Measurements from ENCODE around the gene TLE2.

The TLE2 gene

DNA sequence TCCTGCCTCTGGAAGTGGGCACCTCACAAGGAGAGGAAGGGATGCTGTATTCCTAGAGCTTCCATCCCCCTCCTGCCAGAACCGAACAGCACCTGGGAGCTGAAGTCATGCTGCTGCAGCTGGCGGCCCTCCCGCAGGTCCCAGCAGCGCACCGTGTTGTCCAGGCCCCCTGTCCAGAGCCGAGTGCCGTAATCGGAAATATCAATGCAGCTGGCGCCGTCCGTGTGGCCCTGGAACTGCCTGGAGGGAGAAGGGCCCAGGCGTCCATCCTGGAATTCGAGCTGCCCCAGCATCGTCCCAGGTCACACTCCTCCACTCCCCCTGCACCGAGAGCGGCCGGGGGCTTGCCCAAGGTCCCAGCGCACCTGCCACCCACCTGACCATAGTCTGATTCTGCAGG lies 23.7 kb downstream of the TLE2 start:
- in situ Hi-C loops (cut with MboI; ENCODE audit: low sequenced_read_pairs, unreplicated experiment): no loop called here
- no peak for DNase-seq (ENCODE audit: low spot score)
- TF ChIP-seq, protein P1, sequence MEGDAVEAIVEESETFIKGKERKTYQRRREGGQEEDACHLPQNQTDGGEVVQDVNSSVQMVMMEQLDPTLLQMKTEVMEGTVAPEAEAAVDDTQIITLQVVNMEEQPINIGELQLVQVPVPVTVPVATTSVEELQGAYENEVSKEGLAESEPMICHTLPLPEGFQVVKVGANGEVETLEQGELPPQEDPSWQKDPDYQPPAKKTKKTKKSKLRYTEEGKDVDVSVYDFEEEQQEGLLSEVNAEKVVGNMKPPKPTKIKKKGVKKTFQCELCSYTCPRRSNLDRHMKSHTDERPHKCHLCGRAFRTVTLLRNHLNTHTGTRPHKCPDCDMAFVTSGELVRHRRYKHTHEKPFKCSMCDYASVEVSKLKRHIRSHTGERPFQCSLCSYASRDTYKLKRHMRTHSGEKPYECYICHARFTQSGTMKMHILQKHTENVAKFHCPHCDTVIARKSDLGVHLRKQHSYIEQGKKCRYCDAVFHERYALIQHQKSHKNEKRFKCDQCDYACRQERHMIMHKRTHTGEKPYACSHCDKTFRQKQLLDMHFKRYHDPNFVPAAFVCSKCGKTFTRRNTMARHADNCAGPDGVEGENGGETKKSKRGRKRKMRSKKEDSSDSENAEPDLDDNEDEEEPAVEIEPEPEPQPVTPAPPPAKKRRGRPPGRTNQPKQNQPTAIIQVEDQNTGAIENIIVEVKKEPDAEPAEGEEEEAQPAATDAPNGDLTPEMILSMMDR (IDR thresholded peaks at IDR 0.05; ENCODE audit: borderline replicate concordance, control extremely low read depth, extremely low read depth, insufficient read depth, missing control alignments): no peak

DNA sequence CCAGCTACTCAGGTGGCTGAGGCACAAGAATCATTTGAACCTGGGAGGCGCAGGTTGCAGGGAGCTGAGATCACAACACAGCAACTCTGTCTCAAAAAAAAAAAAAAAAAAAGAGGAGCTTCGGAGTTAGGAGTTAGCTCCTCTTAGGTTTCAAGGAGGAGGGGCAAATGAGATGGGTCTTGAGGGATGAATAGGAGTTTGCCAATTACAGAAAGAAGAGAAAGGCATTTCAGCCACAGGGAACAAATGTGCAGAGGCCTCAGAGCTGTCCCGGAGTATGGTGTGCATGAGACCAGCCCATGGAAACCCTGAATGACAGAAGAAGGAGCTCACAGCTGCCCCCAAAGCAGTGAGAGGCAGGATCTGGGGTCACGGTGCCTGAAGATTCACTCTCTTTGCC lies 24.6 kb downstream of the TLE2 start:
- in situ Hi-C loops (cut with MboI; ENCODE audit: low sequenced_read_pairs, unreplicated experiment): no loop called here
- TF ChIP-seq, protein P1 (IDR thresholded peaks at IDR 0.05; ENCODE audit: borderline replicate concordance, control extremely low read depth, extremely low read depth, insufficient read depth, missing control alignments): no peak
- no peak for DNase-seq (ENCODE audit: low spot score)

DNA sequence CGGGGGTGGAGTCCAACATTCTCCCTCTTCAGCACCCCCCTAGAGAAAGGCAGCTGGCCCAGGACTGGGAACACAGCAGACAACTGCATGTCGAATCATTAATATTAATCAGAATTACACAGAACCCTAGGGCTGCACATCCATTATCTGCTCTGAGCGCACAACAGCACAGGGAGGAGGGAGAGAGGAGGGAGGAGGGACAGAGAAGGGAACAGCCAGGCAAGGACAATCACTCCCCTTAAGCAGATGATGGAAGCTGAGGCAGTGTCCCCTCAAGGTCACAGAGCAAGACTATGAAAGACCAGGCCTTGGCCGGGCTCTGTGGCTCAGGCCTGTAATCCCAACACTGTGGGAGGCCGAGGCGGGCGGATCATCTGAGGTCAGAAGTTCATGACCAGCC lies 26.0 kb downstream of the TLE2 start:
- no peak for DNase-seq (ENCODE audit: low spot score)
- in situ Hi-C loops (cut with MboI; ENCODE audit: low sequenced_read_pairs, unreplicated experiment): no loop called here
- TF ChIP-seq, protein P1 (IDR thresholded peaks at IDR 0.05; ENCODE audit: borderline replicate concordance, control extremely low read depth, extremely low read depth, insufficient read depth, missing control alignments): no peak

DNA sequence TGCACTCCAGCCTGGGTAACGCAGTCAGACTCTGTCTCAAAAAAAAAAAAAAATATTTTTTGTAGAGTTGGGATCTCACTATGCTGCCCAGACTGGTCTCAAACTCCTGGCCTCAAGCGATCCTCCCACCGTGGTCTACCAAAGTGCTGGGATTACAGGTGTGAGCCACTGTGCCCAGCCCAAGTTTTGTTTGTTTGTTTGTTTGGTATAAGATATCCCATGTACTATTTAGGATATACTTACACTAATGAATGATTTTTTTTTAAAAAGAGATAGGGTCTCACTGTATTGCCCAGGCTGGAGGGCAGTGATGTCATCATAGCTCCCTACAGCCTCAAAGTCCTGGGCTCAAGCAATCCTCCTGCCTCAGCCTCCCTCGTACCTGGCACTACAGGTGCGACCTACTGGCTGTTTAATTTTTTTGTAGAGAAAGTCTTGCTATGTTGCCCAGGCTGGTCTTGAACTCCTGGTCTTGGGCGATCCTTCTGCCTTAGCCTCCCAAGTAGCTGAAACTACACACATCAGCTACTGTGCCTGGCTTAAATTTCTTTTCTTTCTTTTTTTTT lies 27.8 kb downstream of the TLE2 start:
- TF ChIP-seq, protein P1 (IDR thresholded peaks at IDR 0.05; ENCODE audit: borderline replicate concordance, control extremely low read depth, extremely low read depth, insufficient read depth, missing control alignments): no peak
- in situ Hi-C loops (cut with MboI; ENCODE audit: low sequenced_read_pairs, unreplicated experiment): no loop called here
- no peak for DNase-seq (ENCODE audit: low spot score)

DNA sequence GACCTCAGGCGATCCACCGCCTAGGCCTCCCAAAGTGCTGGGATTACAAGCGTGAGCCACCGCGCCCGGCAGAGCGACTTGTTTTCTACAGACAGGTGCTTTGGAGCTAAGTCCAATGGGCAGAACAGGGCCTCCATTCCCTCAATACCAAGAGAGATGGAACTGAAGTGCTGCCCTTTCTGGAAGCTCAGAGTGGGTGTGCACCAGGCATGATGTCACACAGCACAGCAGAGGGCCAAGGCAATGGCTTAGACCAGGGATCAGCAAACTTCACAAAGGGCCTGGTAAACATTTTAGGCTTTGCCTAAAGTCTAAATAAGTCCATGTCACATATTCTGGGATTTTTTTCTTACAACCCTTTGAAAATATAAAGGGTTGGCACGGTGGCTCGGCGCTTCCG lies 30.4 kb downstream of the TLE2 start:
- TF ChIP-seq, protein P1 (IDR thresholded peaks at IDR 0.05; ENCODE audit: borderline replicate concordance, control extremely low read depth, extremely low read depth, insufficient read depth, missing control alignments): no peak
- in situ Hi-C loops (cut with MboI; ENCODE audit: low sequenced_read_pairs, unreplicated experiment): no loop called here

DNA sequence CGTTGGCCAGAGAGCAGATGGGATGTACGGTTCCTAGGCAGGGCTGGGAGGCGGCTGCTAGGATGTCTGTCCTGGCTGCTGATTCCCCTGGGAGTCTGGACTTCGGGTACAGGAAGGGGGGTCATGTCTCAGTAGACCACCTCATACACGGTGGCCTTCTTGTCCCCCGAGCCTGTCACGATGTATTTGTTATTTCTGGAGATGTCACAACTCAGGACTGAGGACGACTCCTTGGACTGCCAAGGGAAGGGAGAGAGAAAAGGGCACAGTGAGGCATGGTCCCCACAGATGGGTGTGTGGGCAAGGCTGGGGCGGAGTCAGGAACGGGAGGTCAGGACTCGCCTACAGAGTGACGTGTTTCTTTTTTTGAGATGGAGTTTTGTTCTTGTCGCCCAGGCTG lies 31.4 kb downstream of the TLE2 start:
- TF ChIP-seq, protein P1 (IDR thresholded peaks at IDR 0.05; ENCODE audit: borderline replicate concordance, control extremely low read depth, extremely low read depth, insufficient read depth, missing control alignments): no peak
- no peak for DNase-seq (ENCODE audit: low spot score)
- in situ Hi-C loops (cut with MboI; ENCODE audit: low sequenced_read_pairs, unreplicated experiment): no loop called here

More for the DNA sequence above, 30.4 kb downstream of the TLE2 start:
- no peak for DNase-seq (ENCODE audit: low spot score)

Measured in GM13976 (cell line).